UCSD-AML1 (cell line): ENCODE data around the gene MPST.

Experiments
- DNase-seq: peaks from one replicate; lab custom pipeline; 2025; ENCODE audit not compliant: unreplicated experiment; lab: John Stamatoyannopoulos, UW

The MPST gene

GRCh38 chr22:37075822-37076433 lies 56.4 kb downstream of the MPST start:
- DNase-seq = no peak

- DNase-seq = peak; percentile 74
These were observed 58.4 kb downstream of the MPST start for GRCh38 chr22:37077802-37078448.

DNA sequence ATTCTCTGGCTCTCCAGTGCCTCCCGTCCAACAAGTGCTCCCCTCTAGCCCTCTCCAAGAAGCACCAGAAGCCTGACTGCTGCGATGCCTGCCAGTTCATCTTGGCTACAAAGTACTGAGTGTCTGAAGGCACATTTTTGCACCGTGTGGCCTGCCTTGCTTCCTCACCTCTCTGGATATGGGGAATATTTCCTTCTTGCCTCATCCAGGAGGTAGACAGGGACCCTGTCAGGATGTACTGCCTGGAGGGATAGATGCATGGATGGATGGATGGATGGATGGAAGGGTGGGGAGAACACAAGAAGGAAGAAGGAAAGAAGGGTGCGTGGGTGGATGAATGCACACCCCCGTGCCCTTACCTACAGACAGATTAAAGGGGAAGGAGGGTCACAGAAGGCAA lies 59.6 kb downstream of the MPST start:
- DNase-seq = no peak
